ENCODE results near the gene ISCA2.

ISCA2 gene

GRCh38 chr14:74518221-74518620 is 24.7 kb downstream of the ISCA2 start:
- Histone ChIP-seq H3K9me3 (no peaks in the 10 kb centered on the region), H3K27ac (no peak overlapping the region), H3K4me1 (ENCODE audit: control insufficient read depth in 1 of 2, insufficient read depth in 1 of 2, low read depth in 1 of 2, low read length in 1 of 2) (peaks cover 0 to 10% of the 10 kb centered on the region in 2 experiments), H3K36me3 (no peaks in the 10 kb centered on the region), H3K27me3 (peaks cover 5% of the 10 kb centered on the region), H3K4me3 (ENCODE audit: low read depth in 1 of 2, low read length in 1 of 2) (no peak overlapping the region)
- no peak for TF ChIP-seq CTCF (IDR thresholded peaks at IDR 0.05)

GRCh38 chr14:74519316-74520074 is 25.9 kb downstream of the ISCA2 start:
- Histone ChIP-seq H3K4me1 (ENCODE audit: control insufficient read depth in 1 of 2, insufficient read depth in 1 of 2, low read depth in 1 of 2, low read length in 1 of 2) (peaks cover 0 to 6% of the 10 kb centered on the region in 2 experiments), H3K27me3 (peaks cover 5% of the 10 kb centered on the region), H3K27ac (no peak overlapping the region), H3K9me3 (no peaks in the 10 kb centered on the region), H3K4me3 (ENCODE audit: low read depth in 1 of 2, low read length in 1 of 2) (no peak overlapping the region), H3K36me3 (no peaks in the 10 kb centered on the region)
- TF ChIP-seq CTCF (IDR thresholded peaks at IDR 0.05), result no peak

- TF ChIP-seq CTCF (IDR thresholded peaks at IDR 0.05), result no peak
- Histone ChIP-seq H3K9me3 (no peaks in the 10 kb centered on the region), H3K27ac (no peak overlapping the region), H3K36me3 (no peaks in the 10 kb centered on the region), H3K27me3 (peaks cover 5% of the 10 kb centered on the region), H3K4me1 (ENCODE audit: control insufficient read depth in 1 of 2, insufficient read depth in 1 of 2, low read depth in 1 of 2, low read length in 1 of 2) (no peaks in the 10 kb centered on the region), H3K4me3 (ENCODE audit: low read depth in 1 of 2, low read length in 1 of 2) (no peak overlapping the region)
Measured at GRCh38 chr14:74521756-74522155, 28.2 kb downstream of the ISCA2 start.

- no peaks in the 10 kb centered on the region for H3K36me3 ChIP-seq
- no peak overlapping the region for H3K4me3 ChIP-seq (ENCODE audit: low read depth in 1 of 2, low read length in 1 of 2)
- peaks cover 5% of the 10 kb centered on the region for H3K27me3 ChIP-seq
- H3K4me1 ChIP-seq (ENCODE audit: control insufficient read depth in 1 of 2, insufficient read depth in 1 of 2, low read depth in 1 of 2, low read length in 1 of 2), result no peaks in the 10 kb centered on the region
- H3K27ac ChIP-seq, result no peak overlapping the region
- TF ChIP-seq CTCF (IDR thresholded peaks at IDR 0.05), result no peak
- no peaks in the 10 kb centered on the region for H3K9me3 ChIP-seq
Measured at GRCh38 chr14:74522740-74523139, 29.2 kb downstream of the ISCA2 start.

GRCh38 chr14:74524076-74524811 is 30.7 kb downstream of the ISCA2 start:
- no peaks in the 10 kb centered on the region for H3K36me3 ChIP-seq
- H3K27ac ChIP-seq, result no peak overlapping the region
- no peak overlapping the region for H3K4me3 ChIP-seq (ENCODE audit: low read depth in 1 of 2, low read length in 1 of 2)
- H3K27me3 ChIP-seq, result no peaks in the 10 kb centered on the region
- TF ChIP-seq CTCF (IDR thresholded peaks at IDR 0.05), result no peak
- H3K4me1 ChIP-seq (ENCODE audit: control insufficient read depth in 1 of 2, insufficient read depth in 1 of 2, low read depth in 1 of 2, low read length in 1 of 2), result no peaks in the 10 kb centered on the region
- no peaks in the 10 kb centered on the region for H3K9me3 ChIP-seq

Data from neutrophil (primary cell).